Esophagus squamous epithelium (tissue), 5 donors: ENCODE measurements around the gene RCC2. TPM values are rescaled to one million over a fixed set of nuclear protein-coding genes. Genes with fewer than 3 reads are reported as not detected.

Experiments used
- DNase-seq: peaks from one replicate; lab custom pipeline; 2025; lab: John Stamatoyannopoulos, UW
- H3K27ac ChIP-seq, 4 donors: fragments of 200-600 bp; sonication (generic); one replicate each; pipeline ENCODE4 v1.5.1; 2016 to 2019; ENCODE audit warnings: mild to moderate bottlenecking in 1 of 4
- H3K27me3 ChIP-seq, 4 donors: fragments of 200-600 bp; sonication (generic); 1 replicate in 3 of 4; 2 replicates in 1 of 4; pipeline versions ENCODE4 v1.5.1 to v1.6.0; 2017 to 2021; ENCODE audit warnings: antibody characterized with exemption in 1 of 4
- H3K36me3 ChIP-seq, 3 donors: fragments of 200-600 bp; sonication (generic); one replicate each; pipeline ENCODE4 v1.5.1; 2016 to 2019
- H3K4me1 ChIP-seq, 3 donors: fragments of 200-600 bp; sonication (generic); one replicate each; pipeline ENCODE4 v1.5.1; 2017 to 2019
- H3K4me3 ChIP-seq, 4 donors: fragments of 200-600 bp; sonication (generic); 1 replicate in 3 of 4; 2 replicates in 1 of 4; pipeline ENCODE4 v1.5.1; 2016 to 2019; ENCODE audit warnings: mild to moderate bottlenecking in 2 of 4, moderate library complexity in 1 of 4
- H3K9me3 ChIP-seq, 3 donors: fragments of 200-600 bp; sonication (generic); one replicate each; pipeline ENCODE4 v1.5.1; 2016 to 2019
- CTCF ChIP-seq, 6 experiments: fragments of 450-650 bp in 4 of 6; fragments of 200-600 bp in 2 of 6; sonication (generic) in 2 of 6; IDR thresholded peaks; one replicate each; pipeline ENCODE4 v1.5.1; 2016 to 2019; ENCODE audit warnings: antibody characterized with exemption in 6 of 6, mild to moderate bottlenecking in 4 of 6, moderate library complexity in 4 of 6
- POLR2A ChIP-seq, 4 donors: fragments of 450-650 bp; IDR thresholded peaks; one replicate each; pipeline ENCODE4 v1.6.1; 2017; ENCODE audit warnings: antibody characterized with exemption in 4 of 4, mild to moderate bottlenecking in 4 of 4, moderate library complexity in 3 of 4
- WGBS, 2 donors: methylation state at CpG; one replicate each; pipeline ENCODE4 v1.1.5; 2018; 5-methylcytosine and 5-hydroxymethylcytosine counted together
- intact Hi-C: fragments of 100-400 bp; cut with DNase I; formaldehyde crosslinking; loops from one replicate; pipeline ENCODE4 v1.15.0; 2022
- total RNA-seq, 4 donors: library from RNA; depleted of rRNA; stranded (reverse); fragments of >200 nt; gene quantifications; one replicate each; pipeline ENCODE4 v1.1.0, GENCODE V29; 2016
- donor health status: DM: yes; HTN: yes; CAD: no.

RCC2 gene
- total RNA-seq, 4 donors from 2014 or later, result 51.3 to 81.3 (median 53.6) TPM

GRCh38 chr1:17427696-17428660 lies 11.5 kb downstream of the RCC2 start:
- peaks cover 13 to 89% (median 15%) of the 10 kb centered on the region in 3 donors for H3K36me3 ChIP-seq
- no peak for TF ChIP-seq CTCF (IDR thresholded peaks at IDR 0.05)
- no peak for TF ChIP-seq POLR2A (IDR thresholded peaks at IDR 0.05)
- 68% methylated on average over 18 of the region's 21 CpGs for WGBS, 2 donors
- peak overlapping the region in 1 of 4 donors; percentile 26 for H3K27ac ChIP-seq
- no peak for DNase-seq
- no peaks in the 10 kb centered on the region for H3K9me3 ChIP-seq
- H3K4me1 ChIP-seq, result peaks cover 0 to 71% (median 6%) of the 10 kb centered on the region in 3 donors
- intact Hi-C loops, result loop anchor here (5.0 kb wide), 1 partner anchor 59 kb away; no protein-coding TSS in a partner anchor
- H3K4me3 ChIP-seq, result no peak overlapping the region
- H3K27me3 ChIP-seq, result no peaks in the 10 kb centered on the region

- peaks cover 0 to 65% (median 6%) of the 10 kb centered on the region in 3 donors for H3K4me1 ChIP-seq
- TF ChIP-seq POLR2A (IDR thresholded peaks at IDR 0.05) (no peak), CTCF (IDR thresholded peaks at IDR 0.05) (no peak)
- H3K4me3 ChIP-seq, result no peak overlapping the region
- 90% methylated on average over 12 to 16 of the region's 18 CpGs for WGBS, 2 donors
- intact Hi-C loops, result loop anchor here (5.0 kb wide), 1 partner anchor 61 kb away; no protein-coding TSS in a partner anchor
- no peaks in the 10 kb centered on the region for H3K9me3 ChIP-seq
- H3K36me3 ChIP-seq, result peaks cover 22 to 93% (median 23%) of the 10 kb centered on the region in 3 donors
- no peaks in the 10 kb centered on the region for H3K27me3 ChIP-seq
- no peak overlapping the region for H3K27ac ChIP-seq
- DNase-seq, result no peak
Observed at GRCh38 chr1:17425806-17426600, 13.5 kb downstream of the RCC2 start.

- Histone ChIP-seq H3K27me3 (no peaks in the 10 kb centered on the region), H3K4me1 (peaks cover 0 to 53% (median 6%) of the 10 kb centered on the region in 3 donors), H3K36me3 (peaks cover 30 to 100% (median 31%) of the 10 kb centered on the region in 3 donors), H3K4me3 (no peak overlapping the region), H3K9me3 (no peaks in the 10 kb centered on the region), H3K27ac (peak overlapping the region in 3 of 4 donors; percentile 64 to 78 (median 64))
- 76 to 81% methylated on average over 9 to 10 of the region's 13 CpGs for WGBS, 2 donors
- intact Hi-C loops, result no loop called here
- DNase-seq, result no peak
- TF ChIP-seq POLR2A (IDR thresholded peaks at IDR 0.05), result no peak
Observed at GRCh38 chr1:17423781-17424245, 15.7 kb downstream of the RCC2 start.

GRCh38 chr1:17422461-17422860 lies 17.0 kb downstream of the RCC2 start:
- Histone ChIP-seq H3K27me3 (no peaks in the 10 kb centered on the region), H3K9me3 (no peaks in the 10 kb centered on the region), H3K4me3 (no peak overlapping the region), H3K27ac (no peak overlapping the region), H3K4me1 (peaks cover 0 to 40% (median 6%) of the 10 kb centered on the region in 3 donors), H3K36me3 (peaks cover 24 to 100% (median 39%) of the 10 kb centered on the region in 3 donors)
- TF ChIP-seq POLR2A (IDR thresholded peaks at IDR 0.05) (no peak), CTCF (IDR thresholded peaks at IDR 0.05) (no peak)
- intact Hi-C loops, result no loop called here
- DNase-seq, result no peak
- WGBS, 2 donors, result 62 to 68% methylated on average over 3 to 6 of the region's 7 CpGs

GRCh38 chr1:17420391-17420918 lies 19.0 kb downstream of the RCC2 start:
- Histone ChIP-seq H3K4me1 (peaks cover 0 to 34% (median 6%) of the 10 kb centered on the region in 3 donors), H3K36me3 (peaks cover 32 to 100% (median 34%) of the 10 kb centered on the region in 3 donors), H3K27ac (no peak overlapping the region), H3K9me3 (no peaks in the 10 kb centered on the region), H3K27me3 (no peaks in the 10 kb centered on the region), H3K4me3 (no peak overlapping the region)
- intact Hi-C loops, result no loop called here
- 77 to 80% methylated on average over 6 of the region's 6 CpGs for WGBS, 2 donors
- no peak for TF ChIP-seq POLR2A (IDR thresholded peaks at IDR 0.05)
- no peak for TF ChIP-seq CTCF (IDR thresholded peaks at IDR 0.05)
- DNase-seq, result no peak
